GM12878 (cell line): ENCODE results near the gene SMAD4. TPM values are rescaled to one million over a fixed set of nuclear protein-coding genes. Genes with fewer than 3 reads are reported as not detected.

ENCODE experiments used
- ATAC-seq: fragments of 200-7000 bp; cut with Tn5 transposase; 3 replicates; pipeline ENCODE4 v1.9.1; 2020; ENCODE audit warnings: mild to moderate bottlenecking, moderate library complexity
- BruUV-seq: library from RNA; stranded (reverse); fragments of 400-500 nt; replicated peaks from 2 replicates; lab custom pipeline; 2021; lab: Mats Ljungman, UMichigan
- CTCF ChIA-PET: fragments of 300-600 bp; sonication (Branson Sonifier 250); formaldehyde crosslinking; extraction: SDS; loops from one replicate; lab custom pipeline; 2021; ENCODE audit warnings: inconsistent platforms; lab: Yijun Ruan, JAX
- POLR2A ChIA-PET: fragments of 350-600 bp; formaldehyde crosslinking; extraction: SDS; loops from one replicate; lab custom pipeline; 2021; ENCODE audit warnings: inconsistent platforms; lab: Charles Lee
- RAD21 ChIA-PET: fragments of 300-600 bp; sonication (Branson Sonifier 250); formaldehyde crosslinking; loops from one replicate; lab custom pipeline; 2023; ENCODE audit warnings: antibody characterized with exemption; ENCODE audit not compliant: unreplicated experiment; lab: Charles Lee
- SMC1A ChIA-PET: fragments of 300-600 bp; sonication (Branson Sonifier 250); formaldehyde crosslinking; loops from one replicate; lab custom pipeline; 2023; ENCODE audit not compliant: unreplicated experiment, uncharacterized antibody; lab: Charles Lee
- DNase-seq: peaks from one replicate; pipeline ENCODE4 v3.0.0-alpha.2; 2011; ENCODE audit warnings: low read depth, low spot score
- FAIRE-seq: peaks from 3 replicates; lab custom pipeline; 2011; peaks lifted over from hg19 to GRCh38; lab: Jason Lieb, UNC
- H2AFZ ChIP-seq: 2 replicates; pipeline ENCODE4 v1.6.0; 2011; ENCODE audit warnings: low read depth, low read length, control low read depth; ENCODE audit not compliant: control insufficient read depth
- H3K27ac ChIP-seq: 2 replicates; pipeline ENCODE4 v1.5.1; 2011; ENCODE audit warnings: control low read depth; ENCODE audit not compliant: control insufficient read depth, insufficient read depth
- H3K27me3 ChIP-seq, 2 experiments: replicated peaks in 1 of 2; 2 replicates each; pipeline versions ENCODE4 v1.6.0 to v1.6.1; 2011; ENCODE audit warnings: low read length in 1 of 2; ENCODE audit not compliant: control insufficient read depth in 2 of 2, insufficient read depth in 2 of 2
- H3K36me3 ChIP-seq, 2 experiments: 2 replicates each; pipeline ENCODE4 v1.5.1; 2011; ENCODE audit warnings: low read length in 1 of 2; ENCODE audit not compliant: control insufficient read depth in 2 of 2, insufficient read depth in 2 of 2
- H3K4me1 ChIP-seq: 2 replicates; pipeline ENCODE4 v1.6.1; 2011; ENCODE audit warnings: mild to moderate bottlenecking, low read length, moderate library complexity, mixed read lengths; ENCODE audit not compliant: control insufficient read depth, insufficient read depth
- H3K4me2 ChIP-seq: 2 replicates; pipeline ENCODE4 v1.6.0; 2011; ENCODE audit warnings: control low read depth; ENCODE audit not compliant: control insufficient read depth, insufficient read depth
- H3K4me3 ChIP-seq: fragments of 200-600 bp; sonication (generic); 2 replicates; pipeline ENCODE4 v1.5.1; 2016
- H3K79me2 ChIP-seq: 2 replicates; pipeline ENCODE4 v1.6.0; 2011; ENCODE audit warnings: low read length; ENCODE audit not compliant: control insufficient read depth, insufficient read depth
- H3K9ac ChIP-seq: 2 replicates; pipeline ENCODE4 v1.8.0; 2011; ENCODE audit warnings: low read length, control low read depth, mixed read lengths; ENCODE audit not compliant: control insufficient read depth, insufficient read depth
- H3K9me3 ChIP-seq: replicated peaks from 3 replicates; pipeline ENCODE4 v1.5.1; 2011; ENCODE audit warnings: mild to moderate bottlenecking, low read length; ENCODE audit not compliant: control insufficient read depth, insufficient read depth
- H4K20me1 ChIP-seq: 2 replicates; pipeline ENCODE4 v1.6.0; 2011; ENCODE audit not compliant: control insufficient read depth, insufficient read depth
- BACH1 ChIP-seq: fragments of 450-650 bp; IDR thresholded peaks from 2 replicates; pipeline ENCODE4 v1.6.1; 2017; ENCODE audit warnings: mild to moderate bottlenecking, borderline replicate concordance
- BCL11A ChIP-seq: IDR thresholded peaks from 2 replicates; pipeline ENCODE4 v1.6.1; 2011; ENCODE audit warnings: low read depth, low read length
- CHD4 ChIP-seq: fragments of 200-600 bp; sonication (generic); IDR thresholded peaks from 2 replicates; pipeline ENCODE4 v1.6.1; 2016; ENCODE audit warnings: mild to moderate bottlenecking
- ETV6 ChIP-seq, 2 experiments: fragments of 450-650 bp in 1 of 2; IDR thresholded peaks in 1 of 2; conservative IDR thresholded peaks in 1 of 2; 2 replicates each; pipeline ENCODE4 v1.6.1; 2014; ENCODE audit warnings: antibody characterized with exemption in 1 of 2, borderline replicate concordance in 1 of 2, low read depth in 1 of 2, mild to moderate bottlenecking in 1 of 2, moderate library complexity in 1 of 2
- IKZF1 ChIP-seq: fragments of 450-650 bp; conservative IDR thresholded peaks from 2 replicates; pipeline ENCODE4 v1.6.1; 2017; ENCODE audit warnings: antibody characterized with exemption, mild to moderate bottlenecking
- MYB ChIP-seq: fragments of 150-350 bp; IDR thresholded peaks from 2 replicates; pipeline ENCODE4 v1.6.1; 2014; ENCODE audit warnings: mild to moderate bottlenecking, low read depth, low read length, borderline replicate concordance
- NBN ChIP-seq: fragments of 450-650 bp; IDR thresholded peaks from 2 replicates; pipeline ENCODE4 v1.6.1; 2016
- RBBP5 ChIP-seq: fragments of 200-600 bp; sonication (generic); conservative IDR thresholded peaks from 2 replicates; pipeline ENCODE4 v1.6.1; 2016
- STAT3 ChIP-seq: IDR thresholded peaks from 2 replicates; pipeline ENCODE4 v1.6.1; 2011; ENCODE audit warnings: low read depth, low read length, improper control_type of control experiment
- SUZ12 ChIP-seq: fragments of 200-600 bp; sonication (generic); IDR thresholded peaks from one replicate; pipeline ENCODE4 v1.6.1; 2018; ENCODE audit warnings: antibody characterized with exemption, mild to moderate bottlenecking; ENCODE audit not compliant: unreplicated experiment
- YY1 ChIP-seq: IDR thresholded peaks from 2 replicates; pipeline ENCODE4 v1.6.1; 2011; ENCODE audit warnings: low read depth, mild to moderate bottlenecking, low read length
- WGBS: methylation state at CpG from one replicate; pipeline ENCODE4 v1.1.6; 2016; ENCODE audit warnings: low lambda C conversion rate; ENCODE audit not compliant: insufficient replicate concordance, insufficient coverage; ENCODE audit errors: missing lambda C conversion rate; 5-methylcytosine and 5-hydroxymethylcytosine counted together
- in situ Hi-C: fragments of 300-500 bp; cut with MboI; formaldehyde crosslinking; loops from 9 replicates; pipeline ENCODE4 v1.14.3; 2018; ENCODE audit warnings: mixed read lengths
- intact Hi-C: fragments of 100-400 bp; cut with micrococcal nuclease; formaldehyde crosslinking; loops from one replicate; pipeline ENCODE4 v1.14.2; 2022; ENCODE audit not compliant: unreplicated experiment
- polyA plus RNA-seq, 11 experiments: library from polyadenylated mRNA; depleted of rRNA in 4 of 11; unstranded in 6 of 11; stranded (reverse) in 5 of 11; fragments of >200 nt; fragmentation: Nextera tagmentation in 4 of 11; fragmentation: Illumina TruSeq in 1 of 11; extraction: Ambion mirVana in 4 of 11; extraction: Trizol in 1 of 11; gene quantifications; 1 replicate in 1 of 11; 2 replicates in 10 of 11; pipeline versions ENCODE4 v1.2.1 to v1.2.3, GENCODE V29; 2011 to 2016; ENCODE audit warnings: inconsistent platforms in 2 of 11, missing spikeins in 2 of 11, low read depth in 1 of 11
- total RNA-seq, 4 experiments: library from RNA; depleted of rRNA in 3 of 4; stranded (reverse); fragments of >200 nt in 3 of 4; fragmentation: Illumina TruSeq in 1 of 4; extraction: Trizol in 1 of 4; gene quantifications; 2 replicates each; pipeline versions ENCODE4 v1.2.1 to v1.2.3, GENCODE V29; 2013 to 2021
- TF ChIP-seq, protein P1 (sequence below): IDR thresholded peaks from 2 replicates; pipeline ENCODE4 v1.6.1; 2012; ENCODE audit warnings: low read depth, low read length, improper control_type of control experiment

The SMAD4 gene
- total and polyA plus RNA-seq, 10 of the 15 experiments (the other 5 are each of a cell fraction or from before 2014, with no cell fraction given): 9.6 to 99.9 (median 37.5) TPM

DNA sequence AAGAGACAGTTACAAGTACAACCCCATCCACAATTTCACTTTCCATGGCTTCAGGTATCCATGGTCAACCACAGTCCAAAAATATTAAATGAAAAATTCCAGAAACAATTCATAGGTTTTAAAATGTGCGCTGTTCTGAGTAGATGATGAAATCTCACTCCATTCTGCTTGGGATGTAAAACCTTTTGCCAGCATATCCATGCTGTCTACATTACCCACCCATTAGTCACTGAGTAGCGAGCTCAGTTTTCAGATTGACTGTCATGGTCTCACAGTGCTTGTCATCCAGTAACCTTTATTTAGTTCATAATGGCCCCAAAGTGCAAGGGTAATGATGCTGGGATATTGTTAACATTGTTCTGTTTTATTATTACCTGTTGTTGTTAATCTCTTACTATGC lies 40.5 kb downstream of the SMAD4 start:
- SMC1A ChIA-PET: interaction anchor here (0.7 kb wide), 1 partner anchor 14 kb away, joined by 3 read pairs; no protein-coding TSS in a partner anchor
- no peak overlapping the region for H3K27ac ChIP-seq
- RAD21 ChIA-PET: no interaction called here
- H3K36me3 ChIP-seq: peaks cover 1 to 22% of the 10 kb centered on the region in 2 experiments
- no peak overlapping the region for H2AFZ ChIP-seq
- intact Hi-C loops (no loop called here), in situ Hi-C loops (no loop called here)
- ATAC-seq: no peak
- TF ChIP-seq IKZF1 (no peak), CHD4 (no peak), MYB (no peak), SUZ12 (no peak), RBBP5 (no peak), ETV6 (conservative IDR thresholded peaks at IDR 0.05 in 1 of 2, IDR thresholded peaks at IDR 0.05 in 1 of 2; ENCODE audit: borderline replicate concordance in 1 of 2, low read depth in 1 of 2) (no peak), NBN (no peak), STAT3 (no peak), BCL11A (no peak), BACH1 (no peak), YY1 (no peak)
- TF ChIP-seq, protein P1, sequence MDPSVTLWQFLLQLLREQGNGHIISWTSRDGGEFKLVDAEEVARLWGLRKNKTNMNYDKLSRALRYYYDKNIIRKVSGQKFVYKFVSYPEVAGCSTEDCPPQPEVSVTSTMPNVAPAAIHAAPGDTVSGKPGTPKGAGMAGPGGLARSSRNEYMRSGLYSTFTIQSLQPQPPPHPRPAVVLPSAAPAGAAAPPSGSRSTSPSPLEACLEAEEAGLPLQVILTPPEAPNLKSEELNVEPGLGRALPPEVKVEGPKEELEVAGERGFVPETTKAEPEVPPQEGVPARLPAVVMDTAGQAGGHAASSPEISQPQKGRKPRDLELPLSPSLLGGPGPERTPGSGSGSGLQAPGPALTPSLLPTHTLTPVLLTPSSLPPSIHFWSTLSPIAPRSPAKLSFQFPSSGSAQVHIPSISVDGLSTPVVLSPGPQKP: no peak
- no peak for DNase-seq
- POLR2A ChIA-PET: no interaction called here
- no peaks in the 10 kb centered on the region for H4K20me1 ChIP-seq
- 74% methylated on average over 2 of the region's 2 CpGs for WGBS
- H3K9ac ChIP-seq: no peak overlapping the region
- no peak overlapping the region for H3K4me2 ChIP-seq
- H3K4me3 ChIP-seq: no peak overlapping the region
- FAIRE-seq: no peak
- BruUV-seq: no TSS peak
- H3K27me3 ChIP-seq: no peaks in the 10 kb centered on the region
- peaks cover 14% of the 10 kb centered on the region for H3K4me1 ChIP-seq
- H3K79me2 ChIP-seq: no peaks in the 10 kb centered on the region; the same call in none of the 2 replicates
- no peaks in the 10 kb centered on the region for H3K9me3 ChIP-seq
- CTCF ChIA-PET: interaction anchor here (0.5 kb wide), 1 partner anchor 9 kb away, joined by 3 read pairs; no protein-coding TSS in a partner anchor
